SK-N-SH treated with all-trans-retinoic acid at 6 μM for 48 hours (cell line): ENCODE results near the gene TRIM24.

Source experiments
- ARNTL ChIP-seq: fragments of 450-650 bp; formaldehyde crosslinking; IDR thresholded peaks from 2 replicates; pipeline ENCODE4 v1.5.0; 2020; ENCODE audit warnings: low read depth, mild to moderate bottlenecking, moderate library complexity, borderline replicate concordance
- BACH2 ChIP-seq: fragments of 250-450 bp; sonication (Bioruptor Pico); IDR thresholded peaks from 2 replicates; pipeline ENCODE4 v1.9.0; 2021; ENCODE audit warnings: mild to moderate bottlenecking, borderline replicate concordance
- CSDC2 ChIP-seq: fragments of 250-450 bp; sonication (Bioruptor Pico); IDR thresholded peaks from 2 replicates; pipeline ENCODE4 v1.5.0; 2020; ENCODE audit warnings: mild to moderate bottlenecking, moderate library complexity
- PPARA ChIP-seq: fragments of 250-450 bp; sonication (Bioruptor Pico); IDR thresholded peaks from 2 replicates; pipeline ENCODE4 v1.5.0; 2020; ENCODE audit warnings: mild to moderate bottlenecking, borderline replicate concordance
- SNAI2 ChIP-seq: fragments of 250-450 bp; sonication (Bioruptor Pico); IDR thresholded peaks from 2 replicates; pipeline ENCODE4 v1.5.0; 2020; ENCODE audit warnings: mild to moderate bottlenecking, moderate library complexity
- ZFP3 ChIP-seq: fragments of 250-450 bp; sonication (Bioruptor Pico); IDR thresholded peaks from 2 replicates; pipeline ENCODE4 v1.5.0; 2020; ENCODE audit warnings: mild to moderate bottlenecking, moderate library complexity
- ZNF8 ChIP-seq: fragments of 450-650 bp; formaldehyde crosslinking; IDR thresholded peaks from 2 replicates; pipeline ENCODE4 v1.5.0; 2020; ENCODE audit warnings: mild to moderate bottlenecking, moderate library complexity
- TF ChIP-seq, protein P1 (sequence below): fragments of 250-450 bp; sonication (Bioruptor Pico); IDR thresholded peaks from 2 replicates; pipeline ENCODE4 v1.5.1; 2021; ENCODE audit warnings: mild to moderate bottlenecking, moderate library complexity
- TF ChIP-seq, protein P2 (sequence below): fragments of 250-450 bp; sonication (Bioruptor Pico); IDR thresholded peaks from 2 replicates; pipeline ENCODE4 v1.5.1; 2020; ENCODE audit warnings: low read depth, mild to moderate bottlenecking, moderate library complexity
- TF ChIP-seq, protein P3 (sequence below): fragments of 250-450 bp; sonication (Bioruptor Pico); IDR thresholded peaks from 2 replicates; pipeline ENCODE4 v1.5.0; 2020; ENCODE audit warnings: mild to moderate bottlenecking, moderate library complexity

DNA sequence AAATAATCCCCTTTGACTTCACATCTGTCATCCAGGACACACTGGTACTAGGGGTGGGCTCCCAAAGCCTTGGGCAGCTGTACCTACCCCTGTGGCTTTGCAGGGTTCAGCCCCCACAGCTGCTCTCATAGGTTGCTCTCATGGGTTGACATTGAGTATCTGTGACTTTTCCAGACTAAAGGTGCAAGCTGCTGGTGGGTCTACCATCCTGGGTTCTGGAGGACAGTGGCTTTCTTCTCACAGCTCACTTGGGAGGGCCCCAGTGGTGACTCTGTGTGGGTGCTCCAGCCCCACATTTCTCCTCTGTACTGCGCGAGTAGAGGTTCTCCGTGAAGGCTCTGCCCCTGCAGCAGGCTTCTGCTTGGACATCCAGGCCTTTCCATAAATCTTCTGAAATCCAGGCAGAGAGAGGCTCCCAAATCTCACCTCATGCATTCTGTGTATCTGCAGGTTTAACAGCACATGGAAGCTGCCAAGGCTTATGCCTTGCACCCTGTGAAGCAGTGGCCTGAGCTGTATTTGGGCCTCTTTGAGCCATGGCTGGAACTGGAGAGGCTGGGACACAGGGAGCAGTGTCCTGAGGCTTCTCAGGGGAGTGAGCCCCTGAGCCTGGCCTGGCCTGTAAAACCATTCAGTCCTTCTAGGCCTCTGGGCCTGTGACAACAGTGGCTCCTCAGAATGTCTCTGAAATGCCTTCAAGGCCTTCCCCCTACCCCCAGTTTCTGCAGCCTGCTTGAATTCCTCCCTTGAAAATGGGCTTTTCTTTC is 52.2 kb downstream of the TRIM24 start:
- TF ChIP-seq SNAI2 (CRISPR knock-in tag) (no peak), ARNTL (CRISPR knock-in tag) (no peak), ZNF8 (CRISPR knock-in tag) (no peak), CSDC2 (CRISPR knock-in tag) (no peak), ZFP3 (no peak), PPARA (no peak), BACH2 (CRISPR knock-in tag) (no peak)
- TF ChIP-seq, protein P1, sequence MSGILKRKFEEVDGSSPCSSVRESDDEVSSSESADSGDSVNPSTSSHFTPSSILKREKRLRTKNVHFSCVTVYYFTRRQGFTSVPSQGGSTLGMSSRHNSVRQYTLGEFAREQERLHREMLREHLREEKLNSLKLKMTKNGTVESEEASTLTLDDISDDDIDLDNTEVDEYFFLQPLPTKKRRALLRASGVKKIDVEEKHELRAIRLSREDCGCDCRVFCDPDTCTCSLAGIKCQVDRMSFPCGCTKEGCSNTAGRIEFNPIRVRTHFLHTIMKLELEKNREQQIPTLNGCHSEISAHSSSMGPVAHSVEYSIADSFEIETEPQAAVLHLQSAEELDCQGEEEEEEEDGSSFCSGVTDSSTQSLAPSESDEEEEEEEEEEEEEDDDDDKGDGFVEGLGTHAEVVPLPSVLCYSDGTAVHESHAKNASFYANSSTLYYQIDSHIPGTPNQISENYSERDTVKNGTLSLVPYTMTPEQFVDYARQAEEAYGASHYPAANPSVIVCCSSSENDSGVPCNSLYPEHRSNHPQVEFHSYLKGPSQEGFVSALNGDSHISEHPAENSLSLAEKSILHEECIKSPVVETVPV: no peak
- TF ChIP-seq, protein P2, sequence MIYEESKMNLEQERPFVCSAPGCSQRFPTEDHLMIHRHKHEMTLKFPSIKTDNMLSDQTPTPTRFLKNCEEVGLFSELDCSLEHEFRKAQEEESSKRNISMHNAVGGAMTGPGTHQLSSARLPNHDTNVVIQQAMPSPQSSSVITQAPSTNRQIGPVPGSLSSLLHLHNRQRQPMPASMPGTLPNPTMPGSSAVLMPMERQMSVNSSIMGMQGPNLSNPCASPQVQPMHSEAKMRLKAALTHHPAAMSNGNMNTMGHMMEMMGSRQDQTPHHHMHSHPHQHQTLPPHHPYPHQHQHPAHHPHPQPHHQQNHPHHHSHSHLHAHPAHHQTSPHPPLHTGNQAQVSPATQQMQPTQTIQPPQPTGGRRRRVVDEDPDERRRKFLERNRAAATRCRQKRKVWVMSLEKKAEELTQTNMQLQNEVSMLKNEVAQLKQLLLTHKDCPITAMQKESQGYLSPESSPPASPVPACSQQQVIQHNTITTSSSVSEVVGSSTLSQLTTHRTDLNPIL: no peak
- TF ChIP-seq, protein P3, sequence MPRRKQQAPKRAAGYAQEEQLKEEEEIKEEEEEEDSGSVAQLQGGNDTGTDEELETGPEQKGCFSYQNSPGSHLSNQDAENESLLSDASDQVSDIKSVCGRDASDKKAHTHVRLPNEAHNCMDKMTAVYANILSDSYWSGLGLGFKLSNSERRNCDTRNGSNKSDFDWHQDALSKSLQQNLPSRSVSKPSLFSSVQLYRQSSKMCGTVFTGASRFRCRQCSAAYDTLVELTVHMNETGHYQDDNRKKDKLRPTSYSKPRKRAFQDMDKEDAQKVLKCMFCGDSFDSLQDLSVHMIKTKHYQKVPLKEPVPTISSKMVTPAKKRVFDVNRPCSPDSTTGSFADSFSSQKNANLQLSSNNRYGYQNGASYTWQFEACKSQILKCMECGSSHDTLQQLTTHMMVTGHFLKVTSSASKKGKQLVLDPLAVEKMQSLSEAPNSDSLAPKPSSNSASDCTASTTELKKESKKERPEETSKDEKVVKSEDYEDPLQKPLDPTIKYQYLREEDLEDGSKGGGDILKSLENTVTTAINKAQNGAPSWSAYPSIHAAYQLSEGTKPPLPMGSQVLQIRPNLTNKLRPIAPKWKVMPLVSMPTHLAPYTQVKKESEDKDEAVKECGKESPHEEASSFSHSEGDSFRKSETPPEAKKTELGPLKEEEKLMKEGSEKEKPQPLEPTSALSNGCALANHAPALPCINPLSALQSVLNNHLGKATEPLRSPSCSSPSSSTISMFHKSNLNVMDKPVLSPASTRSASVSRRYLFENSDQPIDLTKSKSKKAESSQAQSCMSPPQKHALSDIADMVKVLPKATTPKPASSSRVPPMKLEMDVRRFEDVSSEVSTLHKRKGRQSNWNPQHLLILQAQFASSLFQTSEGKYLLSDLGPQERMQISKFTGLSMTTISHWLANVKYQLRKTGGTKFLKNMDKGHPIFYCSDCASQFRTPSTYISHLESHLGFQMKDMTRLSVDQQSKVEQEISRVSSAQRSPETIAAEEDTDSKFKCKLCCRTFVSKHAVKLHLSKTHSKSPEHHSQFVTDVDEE: no peak
